Thyroid gland (tissue), 4 donors: ENCODE measurements around the gene CIITA. TPM values are rescaled to one million over a fixed set of nuclear protein-coding genes. Genes with fewer than 3 reads are reported as not detected.
A peak's percentile ranks its signal among the peaks of the same experiment; 100 is the strongest.
"Not testable (repeated sequence)": the region's sequence is repeated elsewhere in the genome, so short reads cannot be mapped to it uniquely, and the experiment has no call there.

Experiments used
- DNase-seq, 2 donors: peaks; one replicate each; pipeline ENCODE4 v3.0.0-alpha.2; 2019
- H3K27ac ChIP-seq, 3 donors: fragments of 200-600 bp; sonication (generic); 1 replicate in 2 of 3; 2 replicates in 1 of 3; pipeline ENCODE4 v1.5.1; 2016 to 2019; ENCODE audit warnings: mild to moderate bottlenecking in 1 of 3, moderate library complexity in 1 of 3
- H3K27me3 ChIP-seq: fragments of 200-600 bp; sonication (generic); one replicate; pipeline ENCODE4 v1.5.1; 2019
- H3K36me3 ChIP-seq, 2 donors: fragments of 200-600 bp; sonication (generic); one replicate each; pipeline ENCODE4 v1.5.1; 2016 to 2019
- H3K4me1 ChIP-seq, 2 donors: fragments of 200-600 bp; sonication (generic); one replicate each; pipeline ENCODE4 v1.5.1; 2017 to 2019
- H3K4me3 ChIP-seq, 3 donors: fragments of 200-600 bp; sonication (generic); replicated peaks in 1 of 3; 1 replicate in 2 of 3; 2 replicates in 1 of 3; pipeline ENCODE4 v1.5.1; 2016; ENCODE audit warnings: mild to moderate bottlenecking in 1 of 3
- H3K9me3 ChIP-seq: fragments of 200-600 bp; sonication (generic); one replicate; pipeline ENCODE4 v1.5.1; 2017
- CTCF ChIP-seq, 6 experiments: fragments of 200-600 bp in 3 of 6; fragments of 450-650 bp in 3 of 6; sonication (generic) in 3 of 6; IDR thresholded peaks; one replicate each; pipeline ENCODE4 v1.5.1; 2016 to 2019; ENCODE audit warnings: antibody characterized with exemption in 6 of 6, mild to moderate bottlenecking in 2 of 6, inconsistent platforms in 1 of 6, moderate library complexity in 1 of 6
- POLR2A ChIP-seq, 2 donors: fragments of 450-650 bp; IDR thresholded peaks; one replicate each; pipeline ENCODE4 v1.6.1; 2017; ENCODE audit warnings: antibody characterized with exemption in 2 of 2, mild to moderate bottlenecking in 2 of 2, moderate library complexity in 1 of 2
- WGBS, 2 donors: methylation state at CpG; one replicate each; pipeline ENCODE4 v1.1.5; 2017; 5-methylcytosine and 5-hydroxymethylcytosine counted together
- intact Hi-C: fragments of 100-400 bp; cut with DNase I; formaldehyde crosslinking; loops from one replicate; pipeline ENCODE4 v1.15.1; 2023
- total RNA-seq, 4 donors: library from RNA; depleted of rRNA; stranded (reverse); fragments of >200 nt; gene quantifications; one replicate each; pipeline ENCODE4 v1.2.3, GENCODE V29; 2016

The CIITA gene
- total RNA-seq, 4 donors from 2014 or later = 1.8 to 14.3 (median 10.0) TPM

DNA sequence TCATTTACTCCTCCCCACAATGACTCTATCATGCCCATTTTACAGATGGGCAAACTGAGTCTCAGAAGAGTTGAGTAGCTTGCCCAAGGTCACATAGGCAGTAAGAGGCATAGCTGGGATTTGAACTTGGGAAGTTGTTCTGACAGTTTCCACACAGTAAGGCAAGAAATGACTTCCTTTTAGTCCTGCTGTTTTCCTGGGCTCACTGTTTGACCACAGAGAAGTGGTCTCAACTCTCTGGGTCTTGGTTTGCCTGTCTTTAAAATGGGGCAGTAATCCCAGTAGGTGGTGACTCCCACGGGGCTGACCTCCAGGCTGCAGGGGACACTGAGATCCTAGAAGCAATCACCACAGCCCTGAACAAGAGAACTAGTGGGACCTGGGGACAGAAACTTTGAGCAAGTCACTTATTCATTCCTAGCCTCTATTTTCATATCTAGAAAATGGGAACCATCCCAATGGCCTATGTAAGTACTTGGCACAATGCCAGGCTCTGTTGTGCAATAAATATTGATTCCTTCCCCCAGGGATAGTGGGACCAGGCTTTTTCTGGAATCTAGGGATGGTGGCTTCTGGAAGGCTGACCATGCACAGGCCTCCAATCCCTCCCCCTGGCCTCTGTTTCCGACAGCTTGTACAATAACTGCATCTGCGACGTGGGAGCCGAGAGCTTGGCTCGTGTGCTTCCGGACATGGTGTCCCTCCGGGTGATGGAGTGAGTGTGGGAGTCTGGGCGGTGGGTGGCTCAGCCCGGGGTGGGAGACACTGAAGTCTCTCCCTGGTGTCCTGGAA, 44.7 kb downstream of the CIITA start:
- H3K4me1 ChIP-seq = peaks cover 16 to 46% of the 10 kb centered on the region in 2 donors
- H3K27me3 ChIP-seq = no peaks in the 10 kb centered on the region
- no peak overlapping the region for H3K4me3 ChIP-seq
- H3K36me3 ChIP-seq = peaks cover 0 to 7% of the 10 kb centered on the region in 2 donors
- H3K27ac ChIP-seq = peak overlapping the region; percentile 34 to 74 (median 68)
- intact Hi-C loops = no loop called here
- H3K9me3 ChIP-seq = no peaks in the 10 kb centered on the region
- TF ChIP-seq POLR2A (IDR thresholded peaks at IDR 0.05) (no peak), CTCF (IDR thresholded peaks at IDR 0.05) (no peak)
- DNase-seq = no peak
- 63 to 84% methylated on average over 7 to 10 of the region's 10 CpGs for WGBS, 2 donors

- 44 to 78% methylated on average over 7 to 12 of the region's 14 CpGs for WGBS, 2 donors
- TF ChIP-seq POLR2A (IDR thresholded peaks at IDR 0.05) = no peak
- TF ChIP-seq CTCF (IDR thresholded peaks at IDR 0.05) = no peak
- Histone ChIP-seq H3K4me3 (no peak overlapping the region), H3K36me3 (peaks cover 2 to 12% of the 10 kb centered on the region in 2 donors), H3K9me3 (no peaks in the 10 kb centered on the region), H3K27ac (peak overlapping the region; percentile 34 to 74 (median 68)), H3K27me3 (no peaks in the 10 kb centered on the region), H3K4me1 (peaks cover 16 to 46% of the 10 kb centered on the region in 2 donors)
- intact Hi-C loops = no loop called here
- DNase-seq = peak; percentile 92 to 93
Measured at GRCh38 chr16:10922328-10923145, 45.5 kb downstream of the CIITA start.

DNA sequence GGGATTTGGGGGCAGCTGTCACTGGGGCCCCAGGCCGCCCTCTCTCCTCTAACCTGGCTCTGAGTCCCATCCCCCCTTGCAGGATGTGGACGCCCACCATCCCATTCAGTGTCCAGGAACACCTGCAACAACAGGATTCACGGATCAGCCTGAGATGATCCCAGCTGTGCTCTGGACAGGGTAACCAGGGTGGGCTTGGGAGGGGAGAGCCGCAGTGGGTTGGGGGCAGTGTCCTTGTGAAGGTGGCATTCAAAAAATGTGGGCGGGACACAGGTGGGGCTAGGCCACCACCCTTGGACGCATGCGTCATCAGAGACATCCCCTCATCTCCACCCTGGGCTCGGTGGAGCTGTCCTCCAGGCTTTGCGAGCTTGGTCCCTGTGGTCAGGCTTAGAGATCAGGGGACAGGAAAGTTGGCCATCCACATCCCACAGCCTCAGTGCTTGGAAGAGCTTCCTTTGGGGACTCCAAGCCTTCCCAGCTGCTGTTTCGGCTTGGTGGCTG, 46.2 kb downstream of the CIITA start:
- DNase-seq = no peak
- intact Hi-C loops = no loop called here
- Histone ChIP-seq H3K27ac (peak overlapping the region in 2 of 3 donors; percentile 46 to 68), H3K27me3 (no peaks in the 10 kb centered on the region), H3K4me3 (no peak overlapping the region), H3K9me3 (no peaks in the 10 kb centered on the region), H3K4me1 (peaks cover 16 to 46% of the 10 kb centered on the region in 2 donors), H3K36me3 (peaks cover 7 to 16% of the 10 kb centered on the region in 2 donors)
- 85 to 91% methylated on average over 7 to 8 of the region's 10 CpGs for WGBS, 2 donors
- TF ChIP-seq POLR2A (IDR thresholded peaks at IDR 0.05) (no peak), CTCF (IDR thresholded peaks at IDR 0.05) (no peak)

DNA sequence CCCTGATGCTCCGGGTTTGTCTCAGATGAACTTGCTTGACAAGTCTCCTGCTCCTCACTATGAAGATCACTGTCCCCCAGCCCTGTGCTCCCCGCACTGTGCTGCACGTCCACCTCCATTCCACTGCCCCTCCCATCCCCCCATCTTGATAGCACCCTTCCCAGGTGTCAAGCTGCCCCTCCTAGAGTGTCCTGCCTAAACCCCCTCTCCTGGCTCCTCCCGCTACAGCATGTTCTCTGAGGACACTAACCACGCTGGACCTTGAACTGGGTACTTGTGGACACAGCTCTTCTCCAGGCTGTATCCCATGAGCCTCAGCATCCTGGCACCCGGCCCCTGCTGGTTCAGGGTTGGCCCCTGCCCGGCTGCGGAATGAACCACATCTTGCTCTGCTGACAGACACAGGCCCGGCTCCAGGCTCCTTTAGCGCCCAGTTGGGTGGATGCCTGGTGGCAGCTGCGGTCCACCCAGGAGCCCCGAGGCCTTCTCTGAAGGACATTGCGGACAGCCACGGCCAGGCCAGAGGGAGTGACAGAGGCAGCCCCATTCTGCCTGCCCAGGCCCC, 46.7 kb downstream of the CIITA start:
- TF ChIP-seq POLR2A (IDR thresholded peaks at IDR 0.05) = no peak
- no peak for TF ChIP-seq CTCF (IDR thresholded peaks at IDR 0.05)
- H3K4me1 ChIP-seq = peaks cover 16 to 40% of the 10 kb centered on the region in 2 donors
- H3K27ac ChIP-seq = peak overlapping the region in 2 of 3 donors; percentile 7 to 46
- peak; percentile 68 to 84 for DNase-seq
- no peaks in the 10 kb centered on the region for H3K9me3 ChIP-seq
- intact Hi-C loops = no loop called here
- 43 to 64% methylated on average over 12 to 13 of the region's 14 CpGs for WGBS, 2 donors
- peaks cover 7 to 16% of the 10 kb centered on the region in 2 donors for H3K36me3 ChIP-seq
- H3K4me3 ChIP-seq = no peak overlapping the region
- H3K27me3 ChIP-seq = no peaks in the 10 kb centered on the region

DNA sequence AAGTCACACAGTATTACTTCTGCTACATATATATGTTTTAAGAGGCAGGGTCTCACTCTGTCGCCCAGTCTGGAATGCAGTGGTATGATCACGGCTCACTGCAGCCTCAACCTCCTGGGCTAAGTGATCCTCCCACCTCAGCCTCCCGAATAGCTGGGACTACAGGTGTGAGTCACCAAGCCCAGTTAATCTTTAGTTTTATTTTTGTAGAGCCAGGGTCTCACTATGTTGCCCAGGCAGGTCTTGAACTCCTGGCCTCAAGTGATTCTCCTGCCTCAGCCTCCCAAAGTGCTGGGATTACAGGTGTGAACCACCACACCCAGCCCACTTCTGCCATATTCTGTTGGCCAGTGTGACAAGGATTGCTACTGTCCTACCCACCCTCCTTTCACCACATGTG, 48.3 kb downstream of the CIITA start:
- 98 to 100% methylated on average over 3 of the region's 3 CpGs for WGBS, 2 donors
- Histone ChIP-seq H3K36me3 (peaks cover 12 to 16% of the 10 kb centered on the region in 2 donors), H3K4me1 (peaks cover 16 to 44% of the 10 kb centered on the region in 2 donors)
- intact Hi-C loops, H3K27ac ChIP-seq, DNase-seq, H3K4me3 ChIP-seq, H3K27me3 ChIP-seq, H3K9me3 ChIP-seq: not testable (repeated sequence)
